ENCODE results near the gene PBXIP1. TPM values are rescaled to one million over a fixed set of nuclear protein-coding genes. Genes with fewer than 3 reads are reported as not detected.
A peak's percentile ranks its signal among the peaks of the same experiment; 100 is the strongest.

PBXIP1 gene
- total RNA-seq, 2 donors from 2014 or later = 634 to 767 TPM

DNA sequence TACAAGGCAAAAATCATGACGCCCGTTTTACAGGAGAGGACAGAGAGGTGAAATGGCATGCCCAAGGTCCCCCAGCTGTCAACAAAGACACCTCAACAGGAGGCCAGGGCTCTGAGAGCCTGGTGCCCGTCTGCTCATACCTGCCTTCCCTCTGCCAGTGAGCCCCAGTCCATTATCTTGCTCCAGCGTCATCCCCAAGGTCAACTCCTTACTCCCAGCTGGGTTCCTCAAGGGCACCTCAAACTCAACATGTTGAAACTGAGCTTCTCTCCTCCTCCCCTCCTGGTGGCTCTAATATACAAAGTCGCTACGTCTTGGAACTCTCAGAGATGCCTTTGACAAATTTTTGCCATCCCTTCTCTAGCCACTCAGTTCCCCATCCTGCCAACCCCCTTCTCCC is 3.2 kb downstream of the PBXIP1 start:
- Mint-ChIP-seq H3K36me3 (ENCODE audit: low read depth) (peaks cover 12% of the 10 kb centered on the region), H3K4me3 (peak overlapping the region; percentile 99), H3K4me1 (peaks cover 62% of the 10 kb centered on the region), H3K27me3 (no peaks in the 10 kb centered on the region), H3K27ac (peak overlapping the region; percentile 100)
- DNase-seq = no peak
- ATAC-seq = no peak
- no peaks in the 10 kb centered on the region for H3K9me3 ChIP-seq (ENCODE audit: control insufficient read depth, low read length, poor library complexity, severe bottlenecking)

DNA sequence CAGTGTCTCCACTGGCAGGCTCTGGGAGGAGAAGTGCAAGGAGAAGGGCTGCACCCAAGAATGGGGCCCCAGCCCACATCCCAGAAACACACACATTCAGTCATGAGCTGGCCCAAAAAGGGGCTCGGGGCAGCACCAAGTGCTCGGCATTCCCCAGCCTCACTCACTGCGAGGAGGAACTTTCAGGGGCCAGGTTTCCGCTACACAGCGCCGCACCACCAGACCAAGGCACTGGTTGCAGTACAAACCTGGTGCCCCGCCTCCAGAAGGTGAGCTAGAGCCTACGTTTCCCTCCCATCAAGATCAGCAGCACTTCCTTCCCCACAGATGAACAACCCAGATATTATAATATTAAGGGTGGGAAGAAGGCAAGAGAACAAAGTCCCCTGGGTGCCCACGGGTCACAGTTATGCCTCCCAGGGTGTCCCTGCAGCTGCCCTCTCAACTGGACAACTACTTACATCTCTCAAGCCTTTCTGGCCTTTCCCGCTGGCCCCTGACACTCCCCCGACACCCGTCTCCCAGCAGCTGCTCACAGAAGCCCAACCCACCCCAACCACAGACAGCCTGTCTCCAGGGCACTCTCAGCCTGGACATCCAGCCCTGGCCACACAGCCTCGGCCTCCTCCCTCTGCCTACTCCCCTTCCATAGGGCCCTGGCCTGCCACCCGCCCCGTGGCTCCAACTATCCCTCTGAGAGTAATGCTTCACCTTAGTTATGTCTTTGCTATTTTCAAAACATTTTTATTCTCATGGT is 3.8 kb downstream of the PBXIP1 start:
- peak overlapping the region; percentile 99 for H3K4me3 Mint-ChIP-seq
- H3K4me1 Mint-ChIP-seq = peaks cover 64% of the 10 kb centered on the region
- no peaks in the 10 kb centered on the region for H3K9me3 ChIP-seq (ENCODE audit: control insufficient read depth, low read length, poor library complexity, severe bottlenecking)
- peak; percentile 64 to 71 (median 64) for DNase-seq
- H3K36me3 Mint-ChIP-seq (ENCODE audit: low read depth) = peaks cover 12% of the 10 kb centered on the region
- peak overlapping the region; percentile 100 for H3K27ac Mint-ChIP-seq
- peak; percentile 46 for ATAC-seq
- H3K27me3 Mint-ChIP-seq = no peaks in the 10 kb centered on the region

GRCh38 chr1:154948079-154948478 is 7.8 kb downstream of the PBXIP1 start:
- Mint-ChIP-seq H3K4me3 (peak overlapping the region; percentile 83), H3K4me1 (peaks cover 57% of the 10 kb centered on the region), H3K27me3 (no peaks in the 10 kb centered on the region), H3K36me3 (ENCODE audit: low read depth) (peaks cover 15% of the 10 kb centered on the region), H3K27ac (peak overlapping the region; percentile 100)
- H3K9me3 ChIP-seq (ENCODE audit: control insufficient read depth, low read length, poor library complexity, severe bottlenecking) = no peaks in the 10 kb centered on the region
- DNase-seq (no peak), ATAC-seq (no peak)

DNA sequence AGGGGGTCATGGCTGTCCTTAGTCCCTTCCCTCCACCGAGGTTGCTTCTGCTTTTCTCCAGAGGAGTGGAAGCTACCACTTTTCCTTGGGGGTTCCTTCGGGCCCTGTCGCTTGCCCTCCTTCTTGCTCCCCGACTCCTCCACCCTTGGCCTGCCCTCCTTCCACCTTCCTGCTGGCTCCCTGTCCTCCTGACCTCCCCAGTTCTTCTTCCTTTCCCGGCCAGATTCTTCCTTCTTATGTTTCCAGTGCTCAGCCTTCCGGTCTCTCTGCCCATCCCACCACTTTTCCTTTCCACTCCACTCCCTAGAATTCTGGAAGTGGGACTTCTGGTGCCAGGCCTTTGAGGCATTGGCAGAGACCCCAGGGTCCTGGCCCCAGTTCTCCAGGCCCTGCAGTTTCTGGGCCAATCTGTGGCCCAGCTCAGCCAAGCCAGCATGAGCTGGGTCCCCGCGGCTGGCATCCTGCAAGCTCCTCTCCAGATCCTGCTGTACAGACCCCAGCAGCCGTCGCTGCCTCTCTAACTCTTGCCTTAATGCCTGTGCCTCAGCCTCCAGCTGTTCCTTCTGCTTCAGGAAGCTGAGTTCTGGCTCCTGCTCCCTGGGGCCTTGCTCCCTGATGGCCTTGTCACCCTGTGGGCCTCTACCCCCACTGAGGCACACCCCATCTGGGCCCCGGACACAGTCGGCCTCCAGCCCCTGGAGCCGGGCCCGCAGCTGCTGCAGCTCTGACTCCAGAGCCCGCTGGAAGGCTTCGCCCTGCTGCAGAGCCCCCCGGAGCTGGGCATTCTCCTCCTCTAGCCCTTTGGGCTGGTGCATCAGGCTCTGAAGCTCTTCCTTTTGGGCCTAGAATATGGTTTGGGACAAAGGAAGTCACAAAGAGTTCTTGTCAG is 9.7 kb downstream of the PBXIP1 start:
- peak overlapping the region; percentile 86 for H3K4me3 Mint-ChIP-seq
- no peak for DNase-seq
- H3K36me3 Mint-ChIP-seq (ENCODE audit: low read depth) = peaks cover 10% of the 10 kb centered on the region
- ATAC-seq = no peak
- no peaks in the 10 kb centered on the region for H3K9me3 ChIP-seq (ENCODE audit: control insufficient read depth, low read length, poor library complexity, severe bottlenecking)
- H3K27me3 Mint-ChIP-seq = no peaks in the 10 kb centered on the region
- peak overlapping the region; percentile 100 for H3K27ac Mint-ChIP-seq
- peaks cover 59% of the 10 kb centered on the region for H3K4me1 Mint-ChIP-seq

- no peak for DNase-seq
- Mint-ChIP-seq H3K4me1 (peaks cover 60% of the 10 kb centered on the region), H3K4me3 (peak overlapping the region; percentile 99), H3K27ac (peak overlapping the region; percentile 100), H3K27me3 (no peaks in the 10 kb centered on the region), H3K36me3 (ENCODE audit: low read depth) (peaks cover 7% of the 10 kb centered on the region)
- no peak for ATAC-seq
- H3K9me3 ChIP-seq (ENCODE audit: control insufficient read depth, low read length, poor library complexity, severe bottlenecking) = no peaks in the 10 kb centered on the region
These were observed 10.5 kb downstream of the PBXIP1 start for GRCh38 chr1:154945160-154945961.

DNA sequence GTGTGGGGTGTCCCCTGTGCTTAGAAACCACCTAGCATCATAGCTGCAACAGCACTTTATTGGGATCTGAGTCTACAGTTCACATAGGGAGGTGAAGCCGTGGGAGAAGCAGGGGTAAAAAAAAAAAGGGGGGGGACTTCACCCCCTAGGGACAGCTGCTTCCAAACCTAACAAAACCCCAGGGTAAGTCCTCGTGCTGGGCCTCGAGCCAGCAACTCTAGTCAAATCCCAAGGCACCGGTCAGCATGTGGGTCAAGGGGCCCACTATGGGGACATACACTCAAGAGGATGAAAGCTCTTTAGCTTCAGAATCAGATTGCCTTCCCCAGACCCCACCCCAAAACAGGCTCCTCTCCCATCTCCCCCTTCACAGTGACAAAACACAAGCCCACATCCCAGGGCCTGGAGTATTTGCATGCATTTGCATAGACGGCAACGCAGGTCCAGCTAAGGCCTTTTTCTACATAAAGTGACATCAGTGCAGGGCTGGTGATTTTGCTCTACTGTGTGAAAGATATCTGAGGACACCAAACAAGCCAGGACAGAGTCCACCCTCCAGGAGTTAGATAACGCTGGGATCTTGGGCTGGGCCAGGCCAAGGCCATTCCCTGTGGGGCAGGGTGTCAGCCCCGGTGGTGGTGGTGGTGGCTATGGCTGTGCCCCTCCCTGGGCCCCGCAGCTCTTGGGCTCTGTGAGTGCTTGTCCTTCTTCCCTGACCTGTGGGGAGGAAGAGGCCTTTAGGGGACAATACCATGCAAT is 11.3 kb downstream of the PBXIP1 start:
- no peaks in the 10 kb centered on the region for H3K9me3 ChIP-seq (ENCODE audit: control insufficient read depth, low read length, poor library complexity, severe bottlenecking)
- ATAC-seq (no peak), DNase-seq (no peak)
- Mint-ChIP-seq H3K4me3 (peak overlapping the region; percentile 99), H3K36me3 (ENCODE audit: low read depth) (peaks cover 7% of the 10 kb centered on the region), H3K27ac (peak overlapping the region; percentile 100), H3K4me1 (peaks cover 64% of the 10 kb centered on the region), H3K27me3 (no peaks in the 10 kb centered on the region)

GRCh38 chr1:154943649-154944400 is 12.1 kb downstream of the PBXIP1 start:
- peaks cover 7% of the 10 kb centered on the region for H3K36me3 Mint-ChIP-seq (ENCODE audit: low read depth)
- H3K9me3 ChIP-seq (ENCODE audit: control insufficient read depth, low read length, poor library complexity, severe bottlenecking) = no peaks in the 10 kb centered on the region
- ATAC-seq (peak; percentile 22), DNase-seq (no peak)
- H3K27me3 Mint-ChIP-seq = no peaks in the 10 kb centered on the region
- peak overlapping the region; percentile 99 for H3K4me3 Mint-ChIP-seq
- peak overlapping the region; percentile 100 for H3K27ac Mint-ChIP-seq
- peaks cover 68% of the 10 kb centered on the region for H3K4me1 Mint-ChIP-seq

DNA sequence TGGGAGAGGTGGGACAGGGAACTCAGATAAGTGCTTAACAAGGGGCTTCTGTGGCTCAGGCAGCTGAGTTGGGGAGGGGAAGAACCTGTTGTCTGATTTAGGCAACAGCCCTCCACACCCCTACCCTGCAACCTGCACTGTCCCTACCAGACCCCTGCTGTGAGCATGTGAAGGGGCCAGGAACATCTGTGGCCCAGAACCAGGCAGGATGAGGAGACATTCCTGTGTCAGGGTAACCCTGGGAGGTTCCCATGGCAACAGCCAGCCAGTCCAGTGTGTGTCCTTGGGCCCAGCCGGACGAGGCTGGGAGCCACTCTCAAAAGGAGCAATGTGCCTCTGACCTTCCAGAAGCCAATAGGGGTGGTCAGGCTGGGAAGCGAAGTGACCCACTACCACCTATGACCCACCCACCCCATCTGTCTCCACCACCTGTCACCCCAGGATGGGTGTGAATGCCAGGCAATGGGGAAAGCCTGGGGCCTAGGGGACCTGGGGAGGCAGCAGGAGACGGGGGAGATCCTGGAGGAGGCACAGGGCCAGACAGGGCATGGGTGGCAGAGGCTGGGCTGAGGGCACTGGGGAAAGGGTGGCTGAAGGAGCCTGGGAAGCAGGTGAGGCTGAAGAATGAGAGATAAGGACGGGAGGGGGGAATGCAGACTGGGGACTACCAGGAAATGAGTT is 14.4 kb downstream of the PBXIP1 start:
- H3K36me3 Mint-ChIP-seq (ENCODE audit: low read depth) = peaks cover 8% of the 10 kb centered on the region
- peaks cover 81% of the 10 kb centered on the region for H3K4me1 Mint-ChIP-seq
- peak overlapping the region; percentile 100 for H3K27ac Mint-ChIP-seq
- H3K4me3 Mint-ChIP-seq = peak overlapping the region; percentile 99
- ATAC-seq (no peak), DNase-seq (no peak)
- H3K27me3 Mint-ChIP-seq = no peaks in the 10 kb centered on the region
- no peaks in the 10 kb centered on the region for H3K9me3 ChIP-seq (ENCODE audit: control insufficient read depth, low read length, poor library complexity, severe bottlenecking)

DNA sequence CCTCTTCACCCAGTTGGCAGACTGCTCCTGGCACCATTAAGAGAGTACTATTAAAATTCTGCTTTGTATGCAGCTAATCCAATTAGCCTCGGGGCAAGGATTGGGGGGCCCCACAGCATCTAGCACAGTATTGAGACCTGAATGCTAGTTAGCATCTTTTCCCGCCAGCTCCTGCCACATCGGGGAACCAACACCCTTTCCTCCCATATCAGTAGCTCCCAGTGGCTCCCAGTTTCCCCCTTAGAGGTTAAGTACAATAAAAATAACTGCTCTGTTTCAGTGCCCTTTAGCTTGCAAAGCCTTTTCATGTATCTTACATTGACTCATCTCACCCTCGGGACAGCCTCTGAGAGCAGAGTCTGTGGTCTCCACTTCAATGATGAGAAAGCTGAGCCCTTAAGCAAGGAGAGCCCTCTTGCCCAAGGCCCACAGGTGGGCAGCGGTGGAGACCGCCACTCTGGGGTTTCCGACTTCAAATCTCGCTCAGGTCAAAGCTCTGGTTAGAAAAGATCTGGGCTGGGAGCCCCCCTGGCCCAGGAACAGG is 15.2 kb downstream of the PBXIP1 start:
- H3K4me3 Mint-ChIP-seq = peak overlapping the region; percentile 99
- DNase-seq (no peak), ATAC-seq (no peak)

DNA sequence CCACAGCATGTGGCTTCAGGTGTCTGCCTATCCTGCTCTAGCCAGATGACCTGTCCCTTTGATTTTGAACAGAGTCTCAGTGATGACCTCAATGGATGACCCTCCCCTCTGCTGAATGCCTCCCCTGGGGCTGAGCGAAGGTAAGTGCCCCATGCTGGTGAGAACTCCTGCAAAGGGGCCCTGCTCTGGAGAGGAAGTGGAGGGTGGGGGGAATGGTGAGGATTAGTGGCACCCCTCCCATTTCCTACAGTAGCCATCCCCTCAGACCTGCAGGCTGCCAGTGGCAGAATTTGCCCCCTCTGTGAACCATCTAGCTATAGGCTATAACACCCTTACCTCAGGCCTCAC is 15.7 kb downstream of the PBXIP1 start:
- Mint-ChIP-seq H3K27me3 (no peaks in the 10 kb centered on the region), H3K27ac (peak overlapping the region; percentile 100), H3K36me3 (ENCODE audit: low read depth) (peaks cover 4% of the 10 kb centered on the region), H3K4me3 (peak overlapping the region; percentile 99), H3K4me1 (peaks cover 80% of the 10 kb centered on the region)
- no peaks in the 10 kb centered on the region for H3K9me3 ChIP-seq (ENCODE audit: control insufficient read depth, low read length, poor library complexity, severe bottlenecking)
- DNase-seq (no peak), ATAC-seq (no peak)

More for the DNA sequence above, 15.2 kb downstream of the PBXIP1 start:
- H3K9me3 ChIP-seq (ENCODE audit: control insufficient read depth, low read length, poor library complexity, severe bottlenecking) = no peaks in the 10 kb centered on the region
- Mint-ChIP-seq H3K27ac (peak overlapping the region; percentile 100), H3K4me1 (peaks cover 77% of the 10 kb centered on the region), H3K27me3 (no peaks in the 10 kb centered on the region), H3K36me3 (ENCODE audit: low read depth) (peaks cover 4% of the 10 kb centered on the region)

GRCh38 chr1:154938604-154939399 is 17.1 kb downstream of the PBXIP1 start:
- peak overlapping the region; percentile 99 for H3K4me3 Mint-ChIP-seq
- no peaks in the 10 kb centered on the region for H3K9me3 ChIP-seq (ENCODE audit: control insufficient read depth, low read length, poor library complexity, severe bottlenecking)
- peaks cover 75% of the 10 kb centered on the region for H3K4me1 Mint-ChIP-seq
- peak overlapping the region; percentile 100 for H3K27ac Mint-ChIP-seq
- ATAC-seq = no peak
- H3K36me3 Mint-ChIP-seq (ENCODE audit: low read depth) = peaks cover 4% of the 10 kb centered on the region
- H3K27me3 Mint-ChIP-seq = no peaks in the 10 kb centered on the region
- DNase-seq = no peak
